ENCODE data around the gene LIAS.
"Not testable (repeated sequence)": the region's sequence is repeated elsewhere in the genome, so short reads cannot be mapped to it uniquely, and the experiment has no call there.

Gene LIAS

DNA sequence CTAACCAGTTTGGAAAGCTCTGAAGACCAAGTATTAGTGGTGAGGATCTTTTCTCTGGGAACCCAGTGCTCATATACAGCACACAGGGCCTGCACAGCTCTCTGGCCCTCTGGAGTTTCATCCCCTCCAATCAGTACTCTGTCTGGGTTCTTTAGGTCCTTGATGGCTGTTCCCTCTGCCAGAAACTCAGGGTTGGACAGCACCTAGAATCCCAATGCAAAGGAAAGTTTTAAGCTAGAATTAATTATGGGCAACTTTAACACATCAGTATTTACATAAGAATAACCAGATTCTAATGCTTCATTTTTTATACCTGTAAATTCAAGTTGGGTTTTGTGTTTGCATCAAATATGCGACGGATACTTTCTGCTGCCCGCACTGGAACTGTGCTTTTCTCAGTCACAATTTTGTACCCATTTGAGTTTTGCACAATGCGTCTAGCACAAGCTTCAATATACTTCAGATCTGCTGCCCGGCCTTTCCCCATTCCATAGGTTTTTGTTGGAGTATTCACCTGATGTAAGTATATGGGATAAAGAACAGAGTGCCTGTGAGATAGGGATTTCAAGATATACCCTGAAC, 51.6 kb downstream of the LIAS start (continued):
- TF ChIP-seq ZNF529 (tag by site-specific recombination; IDR thresholded peaks at IDR 0.05; ENCODE audit: insufficient replicate concordance) (no peak), ZNF785 (tag by site-specific recombination; IDR thresholded peaks at IDR 0.05) (no peak), ZNF48 (tag by site-specific recombination; IDR thresholded peaks at IDR 0.05) (no peak), ZNF670 (tag by site-specific recombination; IDR thresholded peaks at IDR 0.05; ENCODE audit: low read depth) (no peak), ZNF747 (tag by site-specific recombination; IDR thresholded peaks at IDR 0.05) (no peak), ZNF596 (tag by site-specific recombination; IDR thresholded peaks at IDR 0.05) (no peak), FEZF1 (tag by site-specific recombination; IDR thresholded peaks at IDR 0.05) (no peak), ELK4 (IDR thresholded peaks at IDR 0.05; ENCODE audit: borderline replicate concordance, low read depth, low read length) (no peak), ZNF776 (tag by site-specific recombination; IDR thresholded peaks at IDR 0.05; ENCODE audit: borderline replicate concordance) (no peak), ZNF629 (tag by site-specific recombination; IDR thresholded peaks at IDR 0.05) (no peak), ZNF394 (tag by site-specific recombination; IDR thresholded peaks at IDR 0.05; ENCODE audit: borderline replicate concordance) (no peak), ZNF350 (tag by site-specific recombination; IDR thresholded peaks at IDR 0.05) (no peak)

- H3K4me1 ChIP-seq (ENCODE audit: control insufficient read depth, insufficient read depth, low read length); H3K9me3 ChIP-seq (ENCODE audit: control insufficient read depth, insufficient read depth, low read depth, low read length); H3K4me3 ChIP-seq (ENCODE audit: low read depth, low read length); CTCF ChIA-PET; H3K27ac ChIP-seq (ENCODE audit: extremely low read depth, low read depth, low read length); POLR2A ChIA-PET: not testable (repeated sequence)
- peaks cover 17 to 21% of the 10 kb centered on the region in 2 experiments; a peak in 2 of 3 replicates for H3K36me3 ChIP-seq (ENCODE audit: control insufficient read depth in 2 of 2, insufficient read depth in 1 of 2, low read length in 2 of 2)
Observed at GRCh38 chr4:39514266-39514665, 55.4 kb downstream of the LIAS start.

- no peaks in the 10 kb centered on the region for H3K9me3 ChIP-seq (ENCODE audit: control insufficient read depth, insufficient read depth, low read depth, low read length)
- CTCF ChIA-PET = no interaction called here
- no peak overlapping the region for H3K27ac ChIP-seq (ENCODE audit: extremely low read depth, low read depth, low read length)
- H3K4me3 ChIP-seq (ENCODE audit: low read depth, low read length) = no peak overlapping the region
- POLR2A ChIA-PET = no interaction called here
- H3K4me1 ChIP-seq (ENCODE audit: control insufficient read depth, insufficient read depth, low read length) = no peaks in the 10 kb centered on the region; the same call in 1 of the 2 replicates
- H3K36me3 ChIP-seq (ENCODE audit: control insufficient read depth in 2 of 2, insufficient read depth in 1 of 2, low read length in 2 of 2) = peaks cover 14 to 15% of the 10 kb centered on the region in 2 experiments; a peak in 2 of 3 replicates
- TF ChIP-seq BCL11B (tag by site-specific recombination; IDR thresholded peaks at IDR 0.05; ENCODE audit: low read depth) (0 out of 2 replicates have a peak, but pooled peaks have one; percentile 16), WT1 (tag by site-specific recombination; IDR thresholded peaks at IDR 0.05) (peak; percentile 99), ZBTB17 (tag by site-specific recombination; IDR thresholded peaks at IDR 0.05) (peak; percentile 22; the same call in 1 of the 2 replicates), BCL11A (tag by site-specific recombination; IDR thresholded peaks at IDR 0.05; ENCODE audit: low read depth) (peak; percentile 61; the same call in 1 of the 2 replicates), ZNF335 (tag by site-specific recombination; conservative IDR thresholded peaks at IDR 0.05) (no peak), GLIS1 (tag by site-specific recombination; IDR thresholded peaks at IDR 0.05) (peak; percentile 68), ZNF610 (tag by site-specific recombination; IDR thresholded peaks at IDR 0.05; ENCODE audit: borderline replicate concordance) (0 out of 2 replicates have a peak, but pooled peaks have one; percentile 20), ZNF394 (tag by site-specific recombination; IDR thresholded peaks at IDR 0.05; ENCODE audit: borderline replicate concordance) (no peak), FEZF1 (tag by site-specific recombination; IDR thresholded peaks at IDR 0.05) (0 out of 2 replicates have a peak, but pooled peaks have one; percentile 36), ZXDB (tag by site-specific recombination; IDR thresholded peaks at IDR 0.05) (peak; percentile 23; the same call in 1 of the 2 replicates), KLF1 (tag by site-specific recombination; IDR thresholded peaks at IDR 0.05) (peak; percentile 91), SP3 (tag by site-specific recombination; IDR thresholded peaks at IDR 0.05) (no peak), ZNF792 (tag by site-specific recombination; IDR thresholded peaks at IDR 0.05) (no peak), OSR2 (tag by site-specific recombination; IDR thresholded peaks at IDR 0.05) (peak; percentile 50), KLF10 (tag by site-specific recombination; IDR thresholded peaks at IDR 0.05) (0 out of 2 replicates have a peak, but pooled peaks have one; percentile 17), ZNF791 (tag by site-specific recombination; IDR thresholded peaks at IDR 0.05) (no peak), KLF7 (tag by site-specific recombination; IDR thresholded peaks at IDR 0.05; ENCODE audit: borderline replicate concordance) (peak; percentile 46; the same call in 1 of the 2 replicates), REPIN1 (tag by site-specific recombination; IDR thresholded peaks at IDR 0.05; ENCODE audit: low read depth) (no peak), SP7 (tag by site-specific recombination; IDR thresholded peaks at IDR 0.05) (peak; percentile 60), ZNF366 (tag by site-specific recombination; conservative IDR thresholded peaks at IDR 0.05) (peak; percentile 28; the same call in 1 of the 2 replicates), ZNF777 (tag by site-specific recombination; IDR thresholded peaks at IDR 0.05; ENCODE audit: borderline replicate concordance) (no peak), PRDM6 (tag by site-specific recombination; IDR thresholded peaks at IDR 0.05) (peak; percentile 82), ZNF747 (tag by site-specific recombination; IDR thresholded peaks at IDR 0.05) (no peak), ZNF621 (tag by site-specific recombination; IDR thresholded peaks at IDR 0.05) (no peak)
Observed at GRCh38 chr4:39514888-39515401, 56.1 kb downstream of the LIAS start.
